CD14-positive monocyte (primary cell): Measurements from ENCODE around the gene OPN4. TPM values are rescaled to one million over a fixed set of nuclear protein-coding genes. Genes with fewer than 3 reads are reported as not detected.

ENCODE experiments used
- DNase-seq, 3 donors: peaks; one replicate each; pipeline ENCODE4 v3.0.0-alpha.2; 2011 to 2022
- H2AFZ ChIP-seq: 2 replicates; pipeline ENCODE4 v1.6.0; 2012; ENCODE audit warnings: mild to moderate bottlenecking, low read depth, low read length, inconsistent platforms; ENCODE audit not compliant: insufficient read depth, poor library complexity, severe bottlenecking
- H3K27ac ChIP-seq, 2 donors: 1 replicate in 1 of 2; 2 replicates in 1 of 2; pipeline ENCODE4 v1.5.1; 2012 to 2013; ENCODE audit warnings: low read length in 2 of 2, control low read depth in 1 of 2, inconsistent platforms in 1 of 2, low read depth in 1 of 2, mild to moderate bottlenecking in 1 of 2
- H3K27me3 ChIP-seq, 2 donors: one replicate each; pipeline versions ENCODE4 v1.6.0 to v1.6.1; 2011 to 2013; ENCODE audit warnings: low read length in 2 of 2; ENCODE audit not compliant: control insufficient read depth in 2 of 2, insufficient read depth in 2 of 2
- H3K36me3 ChIP-seq, 2 donors: replicated peaks in 1 of 2; 1 replicate in 1 of 2; 2 replicates in 1 of 2; pipeline versions ENCODE4 v1.5.1 to v1.6.1; 2012 to 2013; ENCODE audit warnings: low read length in 2 of 2, control low read depth in 1 of 2, inconsistent platforms in 1 of 2, mild to moderate bottlenecking in 1 of 2; ENCODE audit not compliant: insufficient read depth in 2 of 2, control insufficient read depth in 1 of 2
- H3K4me1 ChIP-seq, 2 donors: 1 replicate in 1 of 2; 2 replicates in 1 of 2; pipeline versions ENCODE4 v1.5.1 to v1.6.1; 2012 to 2013; ENCODE audit warnings: low read length in 2 of 2, control low read depth in 1 of 2, inconsistent platforms in 1 of 2, mild to moderate bottlenecking in 1 of 2, moderate library complexity in 1 of 2; ENCODE audit not compliant: insufficient read depth in 2 of 2, control insufficient read depth in 1 of 2
- H3K4me2 ChIP-seq: replicated peaks from 2 replicates; pipeline ENCODE3; 2012; ENCODE audit warnings: low read length, moderate library complexity, mild to moderate bottlenecking; ENCODE audit not compliant: poor library complexity, severe bottlenecking; ENCODE audit errors: extremely low read depth
- H3K4me3 ChIP-seq, 3 experiments: fragments of 200-600 bp in 1 of 3; sonication (generic) in 1 of 3; replicated peaks in 1 of 3; 1 replicate in 2 of 3; 2 replicates in 1 of 3; pipeline ENCODE4 v1.5.1; 2011 to 2013; ENCODE audit warnings: low read length in 3 of 3, mild to moderate bottlenecking in 3 of 3, control low read depth in 2 of 3, low read depth in 2 of 3, inconsistent platforms in 1 of 3, moderate library complexity in 1 of 3
- H3K79me2 ChIP-seq: 2 replicates; pipeline ENCODE4 v1.6.0; 2012; ENCODE audit warnings: mild to moderate bottlenecking, control low read depth, inconsistent platforms, low read length, moderate library complexity; ENCODE audit not compliant: insufficient read depth
- H3K9ac ChIP-seq: 2 replicates; pipeline ENCODE4 v1.6.0; 2017; ENCODE audit warnings: low read length, mild to moderate bottlenecking; ENCODE audit not compliant: insufficient read depth, poor library complexity, severe bottlenecking
- H3K9me3 ChIP-seq, 2 donors: replicated peaks in 1 of 2; 1 replicate in 1 of 2; 2 replicates in 1 of 2; pipeline versions ENCODE4 v1.5.1 to v1.6.1; 2012 to 2013; ENCODE audit warnings: low read length in 2 of 2, control low read depth in 1 of 2; ENCODE audit not compliant: control insufficient read depth in 1 of 2, insufficient read depth in 1 of 2
- H4K20me1 ChIP-seq: 2 replicates; pipeline ENCODE4 v1.6.0; 2012; ENCODE audit warnings: mild to moderate bottlenecking, low read length, control low read depth, moderate library complexity; ENCODE audit not compliant: insufficient read depth
- H3K27ac Mint-ChIP-seq, 7 donors: one replicate each; pipeline ENCODE4 v1.8.0; 2020; ENCODE audit warnings: mild to moderate bottlenecking in 7 of 7, mixed read lengths in 7 of 7, moderate library complexity in 6 of 7, inconsistent platforms in 2 of 7
- H3K27me3 Mint-ChIP-seq, 3 donors: one replicate each; pipeline ENCODE4 v1.8.0; 2021 to 2022; ENCODE audit warnings: low read depth in 3 of 3, mild to moderate bottlenecking in 3 of 3, mixed read lengths in 3 of 3, moderate library complexity in 3 of 3, inconsistent platforms in 1 of 3
- H3K36me3 Mint-ChIP-seq, 2 donors: one replicate each; pipeline ENCODE4 v1.8.0; 2020; ENCODE audit warnings: mixed read lengths in 2 of 2, inconsistent platforms in 1 of 2, mild to moderate bottlenecking in 1 of 2
- H3K4me1 Mint-ChIP-seq: one replicate; pipeline ENCODE4 v1.8.0; 2020; ENCODE audit warnings: mild to moderate bottlenecking, mixed read lengths
- H3K4me3 Mint-ChIP-seq, 2 donors: one replicate each; pipeline ENCODE4 v1.8.0; 2020; ENCODE audit warnings: mild to moderate bottlenecking in 2 of 2, mixed read lengths in 2 of 2, moderate library complexity in 1 of 2
- H3K9me3 Mint-ChIP-seq, 7 donors: one replicate each; pipeline ENCODE4 v1.8.0; 2020 to 2022; ENCODE audit warnings: mixed read lengths in 7 of 7, mild to moderate bottlenecking in 6 of 7, moderate library complexity in 6 of 7, inconsistent platforms in 2 of 7
- WGBS: methylation state at CpG from one replicate; pipeline ENCODE4 v1.1.5; 2013; ENCODE audit warnings: missing lambda C conversion rate; ENCODE audit not compliant: insufficient coverage; 5-methylcytosine and 5-hydroxymethylcytosine counted together
- intact Hi-C, 2 donors: fragments of 100-400 bp; cut with micrococcal nuclease; formaldehyde crosslinking; loops; one replicate each; pipeline versions ENCODE4 v1.15.0 to v1.15.1; 2023
- polyA plus RNA-seq, 3 donors: library from polyadenylated mRNA; depleted of rRNA in 1 of 3; unstranded in 2 of 3; stranded (reverse) in 1 of 3; fragments of 300-500 nt in 2 of 3; fragments of >200 nt in 1 of 3; fragmentation: Illumina TruSeq in 2 of 3; gene quantifications; 1 replicate in 2 of 3; 2 replicates in 1 of 3; pipeline ENCODE4 v1.2.3, GENCODE V29; 2012 to 2021
- TF ChIP-seq, protein P1 (sequence below): fragments of 200-600 bp; IDR thresholded peaks from one replicate; pipeline ENCODE4 v1.8.0; 2022; ENCODE audit warnings: antibody characterized with exemption, mild to moderate bottlenecking

Gene OPN4
- polyA plus RNA-seq, 3 donors = not detected

- Mint-ChIP-seq H3K27ac (no peak overlapping the region), H3K36me3 (no peaks in the 10 kb centered on the region), H3K9me3 (peaks cover 0 to 2% (median 0%) of the 10 kb centered on the region in 7 donors), H3K4me3 (no peak overlapping the region), H3K4me1 (peaks cover 2% of the 10 kb centered on the region), H3K27me3 (peaks cover 37 to 47% (median 44%) of the 10 kb centered on the region in 3 donors)
- Histone ChIP-seq H2AFZ (no peak overlapping the region), H3K4me3 (no peak overlapping the region), H3K36me3 (no peaks in the 10 kb centered on the region), H3K9me3 (peaks cover 0 to 7% of the 10 kb centered on the region in 2 donors), H3K27me3 (peaks cover 13 to 29% of the 10 kb centered on the region in 2 donors), H4K20me1 (no peaks in the 10 kb centered on the region), H3K4me1 (no peaks in the 10 kb centered on the region), H3K4me2 (no peak overlapping the region), H3K9ac (no peak overlapping the region), H3K27ac (no peak overlapping the region), H3K79me2 (no peaks in the 10 kb centered on the region)
- TF ChIP-seq, protein P1, sequence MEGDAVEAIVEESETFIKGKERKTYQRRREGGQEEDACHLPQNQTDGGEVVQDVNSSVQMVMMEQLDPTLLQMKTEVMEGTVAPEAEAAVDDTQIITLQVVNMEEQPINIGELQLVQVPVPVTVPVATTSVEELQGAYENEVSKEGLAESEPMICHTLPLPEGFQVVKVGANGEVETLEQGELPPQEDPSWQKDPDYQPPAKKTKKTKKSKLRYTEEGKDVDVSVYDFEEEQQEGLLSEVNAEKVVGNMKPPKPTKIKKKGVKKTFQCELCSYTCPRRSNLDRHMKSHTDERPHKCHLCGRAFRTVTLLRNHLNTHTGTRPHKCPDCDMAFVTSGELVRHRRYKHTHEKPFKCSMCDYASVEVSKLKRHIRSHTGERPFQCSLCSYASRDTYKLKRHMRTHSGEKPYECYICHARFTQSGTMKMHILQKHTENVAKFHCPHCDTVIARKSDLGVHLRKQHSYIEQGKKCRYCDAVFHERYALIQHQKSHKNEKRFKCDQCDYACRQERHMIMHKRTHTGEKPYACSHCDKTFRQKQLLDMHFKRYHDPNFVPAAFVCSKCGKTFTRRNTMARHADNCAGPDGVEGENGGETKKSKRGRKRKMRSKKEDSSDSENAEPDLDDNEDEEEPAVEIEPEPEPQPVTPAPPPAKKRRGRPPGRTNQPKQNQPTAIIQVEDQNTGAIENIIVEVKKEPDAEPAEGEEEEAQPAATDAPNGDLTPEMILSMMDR = no peak
- no CpG with 5 or more reads among the region's 2 CpGs for WGBS
- intact Hi-C loops = no loop called here
- DNase-seq = no peak
Observed at GRCh38 chr10:86635402-86635801, 18.9 kb upstream of the OPN4 start.

GRCh38 chr10:86636311-86636710 lies 18.0 kb upstream of the OPN4 start:
- no peak overlapping the region for H3K4me2 ChIP-seq
- Mint-ChIP-seq H3K9me3 (peaks cover 0 to 2% (median 0%) of the 10 kb centered on the region in 7 donors), H3K27ac (no peak overlapping the region), H3K4me3 (no peak overlapping the region), H3K27me3 (peaks cover 30 to 41% (median 41%) of the 10 kb centered on the region in 3 donors), H3K36me3 (no peaks in the 10 kb centered on the region), H3K4me1 (peaks cover 2% of the 10 kb centered on the region)
- no peak overlapping the region for H3K27ac ChIP-seq
- H3K4me1 ChIP-seq = no peaks in the 10 kb centered on the region
- WGBS = no CpG with 5 or more reads among the region's 2 CpGs
- no peak overlapping the region for H3K9ac ChIP-seq
- H3K9me3 ChIP-seq = peaks cover 0 to 7% of the 10 kb centered on the region in 2 donors
- H2AFZ ChIP-seq = no peak overlapping the region
- H3K4me3 ChIP-seq = no peak overlapping the region
- TF ChIP-seq, protein P1 = no peak
- H3K36me3 ChIP-seq = no peaks in the 10 kb centered on the region
- intact Hi-C loops = no loop called here
- no peaks in the 10 kb centered on the region for H4K20me1 ChIP-seq
- peaks cover 11 to 25% of the 10 kb centered on the region in 2 donors for H3K27me3 ChIP-seq
- no peak for DNase-seq
- H3K79me2 ChIP-seq = no peaks in the 10 kb centered on the region
